HepG2 (cell line): Measurements from ENCODE around the gene CKM. TPM values are rescaled to one million over a fixed set of nuclear protein-coding genes. Genes with fewer than 3 reads are reported as not detected.

Experiments used
- ATAC-seq: fragments of 200-7000 bp; cut with Tn5 transposase; 3 replicates; pipeline ENCODE4 v1.9.1; 2020; ENCODE audit warnings: mild to moderate bottlenecking, moderate library complexity
- BruUV-seq: library from RNA; stranded (reverse); fragments of 400-500 nt; replicated peaks from 2 replicates; lab custom pipeline; 2021; lab: Mats Ljungman, UMichigan
- CTCF ChIA-PET: fragments of 300-600 bp; formaldehyde crosslinking; extraction: SDS; loops from one replicate; lab custom pipeline; 2021; ENCODE audit warnings: low total read pairs, inconsistent platforms, low intra/inter-chr PET ratio; lab: Yijun Ruan, JAX
- POLR2A ChIA-PET: fragments of 350-600 bp; sonication (Branson Sonifier 250); formaldehyde crosslinking; loops from one replicate; lab custom pipeline; 2020; ENCODE audit warnings: antibody characterized with exemption, inconsistent platforms; lab: Yijun Ruan, JAX
- DNase-seq: peaks from one replicate; pipeline ENCODE4 v3.0.0-alpha.2; 2015; ENCODE audit warnings: low spot score
- FAIRE-seq: peaks from 3 replicates; lab custom pipeline; 2011; peaks lifted over from hg19 to GRCh38; lab: Jason Lieb, UNC
- H2AFZ ChIP-seq: one replicate; pipeline ENCODE4 v1.6.1; 2011; ENCODE audit warnings: low read length, inconsistent platforms
- H3K27ac ChIP-seq: fragments of 300-600 bp; 3 replicates; pipeline ENCODE4 v1.8.0; 2011; ENCODE audit warnings: mixed run types, mild to moderate bottlenecking, mixed read lengths, low read length, inconsistent platforms; ENCODE audit not compliant: insufficient read depth; ENCODE audit errors: extremely low read length
- H3K27me3 ChIP-seq, 2 experiments: fragments of 200-600 bp in 1 of 2; 2 replicates in 1 of 2; 3 replicates in 1 of 2; pipeline versions ENCODE4 v1.6.0 to v1.8.0; 2011; ENCODE audit warnings: low read length in 2 of 2, mild to moderate bottlenecking in 2 of 2, moderate library complexity in 2 of 2, inconsistent platforms in 1 of 2; ENCODE audit not compliant: insufficient read depth in 2 of 2, control insufficient read depth in 1 of 2
- H3K36me3 ChIP-seq, 2 experiments: fragments of 200-600 bp in 1 of 2; replicated peaks in 1 of 2; 2 replicates in 1 of 2; 3 replicates in 1 of 2; pipeline versions ENCODE4 v1.5.1 to v1.8.0; 2011; ENCODE audit warnings: low read length in 2 of 2, inconsistent platforms in 1 of 2; ENCODE audit not compliant: insufficient read depth in 2 of 2, control insufficient read depth in 1 of 2
- H3K4me1 ChIP-seq: 2 replicates; pipeline ENCODE4 v1.5.1; 2012; ENCODE audit warnings: low read length, inconsistent platforms; ENCODE audit not compliant: insufficient read depth
- H3K4me2 ChIP-seq: 2 replicates; pipeline ENCODE4 v1.6.0; 2011; ENCODE audit warnings: low read depth, low read length, inconsistent platforms
- H3K4me3 ChIP-seq, 3 experiments: fragments of 200-600 bp in 1 of 3; sonication (generic), shearing (Covaris generic) in 1 of 3; replicated peaks in 1 of 3; 2 replicates each; pipeline ENCODE4 v1.5.1; 2011 to 2016; ENCODE audit warnings: low read length in 3 of 3, inconsistent platforms in 2 of 3, low read depth in 2 of 3, mild to moderate bottlenecking in 2 of 3, control low read depth in 1 of 3, mixed read lengths in 1 of 3; ENCODE audit not compliant: insufficient read depth in 1 of 3
- H3K79me2 ChIP-seq: one replicate; pipeline ENCODE4 v1.6.1; 2011; ENCODE audit warnings: low read length, inconsistent platforms; ENCODE audit not compliant: insufficient read depth
- H3K9ac ChIP-seq: 2 replicates; pipeline ENCODE4 v1.6.0; 2011; ENCODE audit warnings: mild to moderate bottlenecking, low read depth, low read length, inconsistent platforms; ENCODE audit not compliant: insufficient read depth
- H3K9me3 ChIP-seq: 2 replicates; pipeline ENCODE4 v1.5.1; 2012; ENCODE audit warnings: mild to moderate bottlenecking, low read length
- H4K20me1 ChIP-seq: 2 replicates; pipeline ENCODE4 v1.6.0; 2011; ENCODE audit warnings: inconsistent platforms, mild to moderate bottlenecking, low read length, moderate library complexity; ENCODE audit not compliant: insufficient read depth
- ATRX ChIP-seq: sonication (generic); formaldehyde crosslinking; IDR thresholded peaks from 2 replicates; pipeline ENCODE4 v1.4.0; 2020; ENCODE audit warnings: missing genetic modification reagents, borderline replicate concordance
- BORCS8-MEF2B ChIP-seq: sonication (generic); formaldehyde crosslinking; IDR thresholded peaks from 2 replicates; pipeline ENCODE4 v1.8.0; 2022; ENCODE audit warnings: mild to moderate bottlenecking, missing genetic modification reagents
- CENPT ChIP-seq: sonication (generic); formaldehyde crosslinking; IDR thresholded peaks from 2 replicates; pipeline ENCODE4 v1.8.0; 2022; ENCODE audit warnings: low read depth, mild to moderate bottlenecking, moderate library complexity, missing genetic modification reagents
- EZH2 ChIP-seq: conservative IDR thresholded peaks from 2 replicates; pipeline ENCODE4 v1.6.1; 2012; ENCODE audit warnings: mild to moderate bottlenecking, low read depth, low read length, moderate library complexity
- MLX ChIP-seq: IDR thresholded peaks from 2 replicates; pipeline ENCODE4 v1.6.1; 2016
- NFRKB ChIP-seq: fragments of 450-650 bp; IDR thresholded peaks from 2 replicates; pipeline ENCODE4 v1.6.1; 2017
- RBM39 ChIP-seq: fragments of 200-400 bp; formaldehyde crosslinking; IDR thresholded peaks from one replicate; pipeline ENCODE4 v1.6.1; 2018; ENCODE audit warnings: antibody characterized with exemption, mild to moderate bottlenecking, low read depth, low read length; ENCODE audit not compliant: poor library complexity, severe bottlenecking
- SRSF4 ChIP-seq: fragments of 200-400 bp; formaldehyde crosslinking; IDR thresholded peaks from one replicate; pipeline ENCODE4 v1.6.1; 2018; ENCODE audit warnings: mild to moderate bottlenecking, low read depth, low read length, moderate library complexity; ENCODE audit not compliant: poor library complexity, severe bottlenecking
- SRY ChIP-seq: sonication (generic); formaldehyde crosslinking; IDR thresholded peaks from 2 replicates; pipeline ENCODE4 v1.8.0; 2022; ENCODE audit warnings: mild to moderate bottlenecking, missing genetic modification reagents
- ZBED4 ChIP-seq: sonication (generic); formaldehyde crosslinking; IDR thresholded peaks from 2 replicates; pipeline ENCODE4 v1.4.0; 2020; ENCODE audit warnings: missing genetic modification reagents, borderline replicate concordance
- ZBTB43 ChIP-seq: sonication (generic); formaldehyde crosslinking; conservative IDR thresholded peaks from 2 replicates; pipeline ENCODE4 v1.4.0; 2020; ENCODE audit warnings: missing genetic modification reagents
- ZMYM3 ChIP-seq: sonication (generic); formaldehyde crosslinking; IDR thresholded peaks from 2 replicates; pipeline ENCODE4 v1.5.1; 2020; ENCODE audit warnings: mild to moderate bottlenecking, missing genetic modification reagents
- ZNF12 ChIP-seq: sonication (generic); formaldehyde crosslinking; IDR thresholded peaks from 2 replicates; pipeline ENCODE4 v1.5.0; 2020; ENCODE audit warnings: missing genetic modification reagents
- ZNF235 ChIP-seq: sonication (generic); formaldehyde crosslinking; IDR thresholded peaks from 2 replicates; pipeline ENCODE4 v1.8.1; 2023; ENCODE audit warnings: mild to moderate bottlenecking, missing genetic modification reagents, borderline replicate concordance
- ZNF883 ChIP-seq: sonication (generic); formaldehyde crosslinking; IDR thresholded peaks from 2 replicates; pipeline ENCODE4 v1.5.1; 2020; ENCODE audit warnings: mild to moderate bottlenecking, missing genetic modification reagents; ENCODE audit errors: not compliant biosample characterization
- ZUFSP ChIP-seq: sonication (generic); formaldehyde crosslinking; IDR thresholded peaks from 2 replicates; pipeline ENCODE4 v1.9.0; 2021; ENCODE audit warnings: missing genetic modification reagents, mild to moderate bottlenecking, borderline replicate concordance
- WGBS: methylation state at CpG from one replicate; pipeline ENCODE4 v1.1.6; 2017; ENCODE audit warnings: low lambda C conversion rate; 5-methylcytosine and 5-hydroxymethylcytosine counted together
- in situ Hi-C: cut with HindIII; loops from 2 replicates; pipeline ENCODE4 v1.10.0; 2017; ENCODE audit warnings: low pct_unique_long_range_greater_than_20kb; ENCODE audit not compliant: extremely low pct_ligation_motif_present
- intact Hi-C: fragments of 100-400 bp; cut with micrococcal nuclease; formaldehyde crosslinking; loops from one replicate; pipeline ENCODE4 v1.10.0; 2022; ENCODE audit not compliant: unreplicated experiment
- polyA plus RNA-seq, 8 experiments: library from polyadenylated mRNA; depleted of rRNA in 3 of 8; stranded (reverse) in 7 of 8; unstranded in 1 of 8; fragments of >200 nt; fragmentation: Illumina TruSeq in 4 of 8; extraction: Trizol in 4 of 8; gene quantifications; 2 replicates each; pipeline versions ENCODE4 v1.2.1 to v1.2.3, GENCODE V29; 2011 to 2016; ENCODE audit warnings: low read depth in 4 of 8, missing spikeins in 1 of 8, mixed read lengths in 1 of 8; ENCODE audit not compliant: insufficient read depth in 1 of 8
- total RNA-seq, 5 experiments: library from RNA; depleted of rRNA; stranded (reverse); fragments of >200 nt; fragmentation: Illumina TruSeq; extraction: Trizol; gene quantifications; 2 replicates each; pipeline ENCODE4 v1.2.3, GENCODE V29; 2016; ENCODE audit warnings: low read depth in 1 of 5

Gene CKM
- total and polyA plus RNA-seq, 2 of the 13 experiments (the other 11 are each of a cell fraction or from before 2014, with no cell fraction given): 0.54 to 0.80 TPM

GRCh38 chr19:45327404-45328143 is 4.9 kb upstream of the CKM start:
- Histone ChIP-seq H2AFZ (no peak overlapping the region), H4K20me1 (no peaks in the 10 kb centered on the region), H3K27me3 (peaks cover 2 to 30% of the 10 kb centered on the region in 2 experiments; a peak in 3 of 5 replicates), H3K36me3 (no peaks in the 10 kb centered on the region), H3K9me3 (no peaks in the 10 kb centered on the region), H3K79me2 (no peaks in the 10 kb centered on the region), H3K27ac (no peak overlapping the region), H3K4me1 (peaks cover 44% of the 10 kb centered on the region), H3K9ac (no peak overlapping the region), H3K4me2 (no peak overlapping the region), H3K4me3 (no peak overlapping the region)
- WGBS: 47% methylated on average over 12 of the region's 13 CpGs
- BruUV-seq: no TSS peak
- ChIA-PET CTCF (no interaction called here), POLR2A (no interaction called here)
- in situ Hi-C loops (no loop called here), intact Hi-C loops (loop anchor here (2.0 kb wide), 1 partner anchor 55 kb away; no protein-coding TSS in a partner anchor)
- ATAC-seq (no peak), DNase-seq (no peak), FAIRE-seq (no peak)
- peak; percentile 67 for TF ChIP-seq ZMYM3 (CRISPR knock-in tag)
- no peak for TF ChIP-seq ATRX (CRISPR knock-in tag)
- TF ChIP-seq NFRKB: no peak
- no peak for TF ChIP-seq EZH2
- no peak for TF ChIP-seq ZNF883 (CRISPR knock-in tag)
- TF ChIP-seq ZBED4 (CRISPR knock-in tag): no peak
- no peak for TF ChIP-seq RBM39
- no peak for TF ChIP-seq ZNF12
- TF ChIP-seq MLX (CRISPR knock-in tag): no peak
- no peak for TF ChIP-seq SRSF4
- TF ChIP-seq SRY (CRISPR knock-in tag): no peak
- no peak for TF ChIP-seq ZNF235 (CRISPR knock-in tag)
- TF ChIP-seq ZUFSP (CRISPR knock-in tag): no peak
- TF ChIP-seq CENPT: no peak
- TF ChIP-seq BORCS8-MEF2B (CRISPR knock-in tag): no peak
- TF ChIP-seq ZBTB43: no peak
